Measurements from ENCODE around the gene RBBP7. TPM values are rescaled to one million over a fixed set of nuclear protein-coding genes. Genes with fewer than 3 reads are reported as not detected.

The RBBP7 gene
- total and polyA plus RNA-seq, 10 of the 15 experiments (the other 5 are each of a cell fraction or from before 2014, with no cell fraction given): 95.3 to 277 (median 194) TPM

- TF ChIP-seq POU2F2 (IDR thresholded peaks at IDR 0.05; ENCODE audit: borderline replicate concordance, low read depth, low read length) (0 out of 3 replicates have a peak, but pooled peaks have one; percentile 11), NFIC (IDR thresholded peaks at IDR 0.05; ENCODE audit: low read depth, low read length) (no peak), GATAD2B (conservative IDR thresholded peaks at IDR 0.05; ENCODE audit: low read depth) (peak; percentile 38; the same call in 1 of the 2 replicates), USF2 (IDR thresholded peaks at IDR 0.05; ENCODE audit: borderline replicate concordance, low read depth, low read length) (no peak), RUNX3 (IDR thresholded peaks at IDR 0.05; ENCODE audit: low read length) (no peak), NFXL1 (IDR thresholded peaks at IDR 0.05; ENCODE audit: borderline replicate concordance) (no peak), IKZF2 (IDR thresholded peaks at IDR 0.05) (peak in 1 of 2 experiments; percentile 35; a peak in 1 of 4 replicates), FOXM1 (IDR thresholded peaks at IDR 0.05; ENCODE audit: low read depth, low read length) (no peak), CREB1 (IDR thresholded peaks at IDR 0.05; ENCODE audit: low read depth) (peak; percentile 30; the same call in 1 of the 2 replicates), PKNOX1 (IDR thresholded peaks at IDR 0.05) (peak; percentile 86), CBX5 (IDR thresholded peaks at IDR 0.05; ENCODE audit: low read depth) (no peak), RELB (IDR thresholded peaks at IDR 0.05; ENCODE audit: low read depth) (no peak), SMARCA5 (IDR thresholded peaks at IDR 0.05) (no peak), POLR2AphosphoS5 (IDR thresholded peaks at IDR 0.05; ENCODE audit: low read length) (peak; percentile 57; the same call in 1 of the 2 replicates), SREBF1 (IDR thresholded peaks at IDR 0.05; ENCODE audit: low read length) (peak; percentile 44; the same call in 1 of the 2 replicates), CHD1 (IDR thresholded peaks at IDR 0.05; ENCODE audit: low read depth, low read length) (no peak), HCFC1 (IDR thresholded peaks at IDR 0.05; ENCODE audit: low read length) (no peak), RFX5 (IDR thresholded peaks at IDR 0.05; ENCODE audit: low read depth, low read length) (no peak), HDGF (IDR thresholded peaks at IDR 0.05) (0 out of 2 replicates have a peak, but pooled peaks have one; percentile 43), EZH2 (IDR thresholded peaks at IDR 0.05; ENCODE audit: borderline replicate concordance, control insufficient read depth, low read depth, low read length) (no peak), RAD21 (IDR thresholded peaks at IDR 0.05; ENCODE audit: insufficient read depth, low read depth, low read length) (no peak)
- TF ChIP-seq, protein P1, sequence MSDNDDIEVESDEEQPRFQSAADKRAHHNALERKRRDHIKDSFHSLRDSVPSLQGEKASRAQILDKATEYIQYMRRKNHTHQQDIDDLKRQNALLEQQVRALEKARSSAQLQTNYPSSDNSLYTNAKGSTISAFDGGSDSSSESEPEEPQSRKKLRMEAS (IDR thresholded peaks at IDR 0.05; ENCODE audit: low read depth, low read length): no peak
- TF ChIP-seq, protein P2, sequence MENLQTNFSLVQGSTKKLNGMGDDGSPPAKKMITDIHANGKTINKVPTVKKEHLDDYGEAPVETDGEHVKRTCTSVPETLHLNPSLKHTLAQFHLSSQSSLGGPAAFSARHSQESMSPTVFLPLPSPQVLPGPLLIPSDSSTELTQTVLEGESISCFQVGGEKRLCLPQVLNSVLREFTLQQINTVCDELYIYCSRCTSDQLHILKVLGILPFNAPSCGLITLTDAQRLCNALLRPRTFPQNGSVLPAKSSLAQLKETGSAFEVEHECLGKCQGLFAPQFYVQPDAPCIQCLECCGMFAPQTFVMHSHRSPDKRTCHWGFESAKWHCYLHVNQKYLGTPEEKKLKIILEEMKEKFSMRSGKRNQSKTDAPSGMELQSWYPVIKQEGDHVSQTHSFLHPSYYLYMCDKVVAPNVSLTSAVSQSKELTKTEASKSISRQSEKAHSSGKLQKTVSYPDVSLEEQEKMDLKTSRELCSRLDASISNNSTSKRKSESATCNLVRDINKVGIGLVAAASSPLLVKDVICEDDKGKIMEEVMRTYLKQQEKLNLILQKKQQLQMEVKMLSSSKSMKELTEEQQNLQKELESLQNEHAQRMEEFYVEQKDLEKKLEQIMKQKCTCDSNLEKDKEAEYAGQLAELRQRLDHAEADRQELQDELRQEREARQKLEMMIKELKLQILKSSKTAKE (IDR thresholded peaks at IDR 0.05; ENCODE audit: low read depth, poor library complexity, severe bottlenecking): no peak
- TF ChIP-seq, protein P3, sequence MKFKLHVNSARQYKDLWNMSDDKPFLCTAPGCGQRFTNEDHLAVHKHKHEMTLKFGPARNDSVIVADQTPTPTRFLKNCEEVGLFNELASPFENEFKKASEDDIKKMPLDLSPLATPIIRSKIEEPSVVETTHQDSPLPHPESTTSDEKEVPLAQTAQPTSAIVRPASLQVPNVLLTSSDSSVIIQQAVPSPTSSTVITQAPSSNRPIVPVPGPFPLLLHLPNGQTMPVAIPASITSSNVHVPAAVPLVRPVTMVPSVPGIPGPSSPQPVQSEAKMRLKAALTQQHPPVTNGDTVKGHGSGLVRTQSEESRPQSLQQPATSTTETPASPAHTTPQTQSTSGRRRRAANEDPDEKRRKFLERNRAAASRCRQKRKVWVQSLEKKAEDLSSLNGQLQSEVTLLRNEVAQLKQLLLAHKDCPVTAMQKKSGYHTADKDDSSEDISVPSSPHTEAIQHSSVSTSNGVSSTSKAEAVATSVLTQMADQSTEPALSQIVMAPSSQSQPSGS (IDR thresholded peaks at IDR 0.05; ENCODE audit: low read length): no peak
Observed at GRCh38 chrX:16870095-16870861, at the start of gene RBBP7 (continued).

All from GM12878 (cell line).